Heart left ventricle (tissue), 16 donors: Measurements from ENCODE around the gene ACTBL2. TPM values are rescaled to one million over a fixed set of nuclear protein-coding genes. Genes with fewer than 3 reads are reported as not detected.

Experiments
- ATAC-seq, 4 donors: fragments of 200-7000 bp; cut with Tn5 transposase; one replicate each; pipeline ENCODE4 v1.9.1; 2020 to 2022; ENCODE audit warnings: moderate library complexity in 4 of 4, mild to moderate bottlenecking in 3 of 4, moderate number of reproducible peaks in 1 of 4
- DNase-seq, 5 donors: peaks; one replicate each; pipeline ENCODE4 v3.0.0-alpha.2; 2020
- H3K27ac ChIP-seq, 12 donors: fragments of 200-600 bp; sonication (generic) in 4 of 12; one replicate each; pipeline versions ENCODE4 v1.5.0 to v1.8.0; 2016 to 2022; ENCODE audit warnings: mild to moderate bottlenecking in 2 of 12
- H3K27me3 ChIP-seq, 9 donors: fragments of 200-600 bp; sonication (generic) in 2 of 9; one replicate each; pipeline versions ENCODE4 v1.5.1 to v1.8.0; 2016 to 2022; ENCODE audit warnings: mild to moderate bottlenecking in 3 of 9
- H3K36me3 ChIP-seq, 9 donors: fragments of 200-600 bp; sonication (generic) in 2 of 9; one replicate each; pipeline versions ENCODE4 v1.5.0 to v1.8.0; 2018 to 2022; ENCODE audit warnings: mild to moderate bottlenecking in 2 of 9
- H3K4me1 ChIP-seq, 12 donors: fragments of 200-600 bp; sonication (generic) in 4 of 12; one replicate each; pipeline versions ENCODE4 v1.5.0 to v1.8.0; 2016 to 2022; ENCODE audit warnings: mild to moderate bottlenecking in 3 of 12
- H3K4me3 ChIP-seq, 12 donors: fragments of 200-600 bp; sonication (generic) in 4 of 12; one replicate each; pipeline versions ENCODE4 v1.5.0 to v1.8.0; 2017 to 2022; ENCODE audit warnings: mild to moderate bottlenecking in 9 of 12, moderate library complexity in 4 of 12
- H3K9me3 ChIP-seq, 12 donors: fragments of 200-600 bp; sonication (generic) in 4 of 12; one replicate each; pipeline versions ENCODE4 v1.5.0 to v1.8.0; 2016 to 2022; ENCODE audit warnings: mild to moderate bottlenecking in 1 of 12
- CTCF ChIP-seq, 12 donors: fragments of 200-600 bp; sonication (generic) in 4 of 12; IDR thresholded peaks; one replicate each; pipeline versions ENCODE4 v1.5.0 to v1.8.0; 2018 to 2022; ENCODE audit warnings: antibody characterized with exemption in 12 of 12, mild to moderate bottlenecking in 5 of 12
- POLR2A ChIP-seq, 2 donors: fragments of 450-650 bp; IDR thresholded peaks; one replicate each; pipeline ENCODE4 v1.6.1; 2017; ENCODE audit warnings: antibody characterized with exemption in 2 of 2, mild to moderate bottlenecking in 2 of 2, moderate library complexity in 2 of 2
- WGBS, 4 donors: extraction: QIAGEN DNeasy Blood & Tissue Kit in 2 of 4; methylation state at CpG; one replicate each; pipeline versions ENCODE4 v1.1.5 to v1.1.7; 2013 to 2018; 5-methylcytosine and 5-hydroxymethylcytosine counted together
- intact Hi-C, 10 donors: fragments of 100-400 bp; cut with DNase I; formaldehyde crosslinking; loops; one replicate each; pipeline versions ENCODE4 v1.11.1 to v1.14.2; 2022
- polyA plus RNA-seq, 2 donors: library from polyadenylated mRNA; stranded (reverse); fragments of 200-250 nt; gene quantifications; one replicate each; pipeline ENCODE4 v1.2.3, GENCODE V29; 2013
- total RNA-seq, 9 donors: library from RNA; depleted of rRNA in 2 of 9; stranded (reverse); fragments of >200 nt in 2 of 9; fragmentation: NEBNext Ultra II Directional in 3 of 9; extraction: Animal tissue kit (Norgen Biotek cat#: 25700) in 3 of 9; gene quantifications; one replicate each; pipeline versions ENCODE4 v1.1.0 to v1.2.4, GENCODE V29; 2016 to 2023
- donor health status: ischemic (EF 13 %, LVEDD 7.1; RV severe dilation, severe dysfunction).
- donor health status: healthy with polysubstance abuse.
- donor health status: DM: no; HTN: yes; CAD: no.
- donor health status: DM: no; HTN: no; CAD: no.
- donor health status: ischemic (EF 25% LVEDD 6.9; RV normal size, moderate dysfunction).
- donor health status: ischemic (EF 25% LVEDD 5.7; RV mildly dilated, moderate dysfunction).
- donor health status: healthy.
- donor health status: DM: yes; HTN: yes; CAD: no.
- donor health status: ischemic (EF 35%, LVEDD 5.7; RV mildly dilated, moderate dysfunction).
- donor health status: nonischemic (EF 11% LVEDD 7.7; RV severe dilation, severe dysfunction).
- donor health status: DM: yes; HTN: yes; CAD: no.
- donor health status: PGD.
- donor health status: ischemic (EF 29% LVEDD 5.4; RV normal size, mild dysfunction).
- donor health status: nonischemic (EF 23%, LVEDD 6.1; RV moderate dilation, normal function).

The ACTBL2 gene
- total and polyA plus RNA-seq, 11 donors, result 0.09 TPM; not detected in 10

GRCh38 chr5:57456531-57457135 is 26.0 kb downstream of the ACTBL2 start:
- H3K9me3 ChIP-seq, result peaks cover 0 to 3% (median 0%) of the 10 kb centered on the region in 12 donors
- WGBS, 4 donors, result 46 to 63% (median 52%) methylated on average over 5 of the region's 5 CpGs
- H3K4me3 ChIP-seq, result no peak overlapping the region
- ATAC-seq (no peak), DNase-seq (no peak)
- no peaks in the 10 kb centered on the region for H3K27me3 ChIP-seq
- H3K36me3 ChIP-seq, result no peaks in the 10 kb centered on the region
- no peak overlapping the region for H3K27ac ChIP-seq
- peaks cover 0 to 20% (median 0%) of the 10 kb centered on the region in 12 donors for H3K4me1 ChIP-seq
- TF ChIP-seq POLR2A (IDR thresholded peaks at IDR 0.05) (no peak), CTCF (IDR thresholded peaks at IDR 0.05) (no peak)
- intact Hi-C loops, result no loop called here

GRCh38 chr5:57455511-57456455 is 26.8 kb downstream of the ACTBL2 start:
- 90 to 92% (median 90%) methylated on average over 16 of the region's 16 CpGs for whole genome bisulfite sequencing, 4 donors
- no peak overlapping the region for H3K4me3 ChIP-seq
- intact Hi-C loops, result no loop called here
- H3K4me1 ChIP-seq, result peaks cover 0 to 20% (median 0%) of the 10 kb centered on the region in 12 donors
- TF ChIP-seq POLR2A (IDR thresholded peaks at IDR 0.05), result no peak
- TF ChIP-seq CTCF (IDR thresholded peaks at IDR 0.05), result no peak
- H3K27me3 ChIP-seq, result no peaks in the 10 kb centered on the region
- H3K9me3 ChIP-seq, result peaks cover 0 to 3% (median 0%) of the 10 kb centered on the region in 12 donors
- no peak for ATAC-seq
- H3K27ac ChIP-seq, result no peak overlapping the region
- no peak for DNase-seq
- H3K36me3 ChIP-seq, result no peaks in the 10 kb centered on the region

- Histone ChIP-seq H3K4me1 (peaks cover 0 to 20% (median 0%) of the 10 kb centered on the region in 12 donors), H3K36me3 (no peaks in the 10 kb centered on the region), H3K27ac (no peak overlapping the region), H3K4me3 (no peak overlapping the region), H3K9me3 (no peaks in the 10 kb centered on the region), H3K27me3 (no peaks in the 10 kb centered on the region)
- TF ChIP-seq POLR2A (IDR thresholded peaks at IDR 0.05) (no peak), CTCF (IDR thresholded peaks at IDR 0.05) (no peak)
- intact Hi-C loops, result loop anchor here in 1 of 10 donors (5.0 kb wide), 1 partner anchor 32 kb away; no protein-coding TSS in a partner anchor
- no peak for ATAC-seq
- no peak for DNase-seq
These were observed 27.7 kb downstream of the ACTBL2 start for GRCh38 chr5:57454896-57455295.

GRCh38 chr5:57453728-57454127 is 28.9 kb downstream of the ACTBL2 start:
- H3K27ac ChIP-seq, result no peak overlapping the region
- no peak for DNase-seq
- intact Hi-C loops, result loop anchor here in 1 of 10 donors (5.0 kb wide), 1 partner anchor 34 kb away; no protein-coding TSS in a partner anchor
- WGBS, 4 donors, result 93 to 97% (median 96%) methylated on average over 4 of the region's 4 CpGs
- H3K4me1 ChIP-seq, result peaks cover 0 to 20% (median 0%) of the 10 kb centered on the region in 12 donors
- H3K4me3 ChIP-seq, result no peak overlapping the region
- TF ChIP-seq POLR2A (IDR thresholded peaks at IDR 0.05), result no peak
- TF ChIP-seq CTCF (IDR thresholded peaks at IDR 0.05), result no peak
- H3K9me3 ChIP-seq, result no peaks in the 10 kb centered on the region
- no peaks in the 10 kb centered on the region for H3K27me3 ChIP-seq
- H3K36me3 ChIP-seq, result no peaks in the 10 kb centered on the region
- no peak for ATAC-seq
